Ovary (tissue), 3 donors: Measurements from ENCODE around the gene ZMIZ1.

Experiments used
- CTCF ChIP-seq, 3 donors: fragments of 450-650 bp in 2 of 3; fragments of 200-600 bp in 1 of 3; IDR thresholded peaks; one replicate each; pipeline versions ENCODE4 v1.5.1 to v1.8.0; 2016 to 2022; ENCODE audit warnings: antibody characterized with exemption in 3 of 3, mild to moderate bottlenecking in 1 of 3
- POLR2A ChIP-seq: fragments of 450-650 bp; IDR thresholded peaks from one replicate; pipeline ENCODE4 v1.6.1; 2017; ENCODE audit warnings: antibody characterized with exemption, mild to moderate bottlenecking, moderate library complexity
- donor health status: DM: no; HTN: no; CAD: no.

GRCh38 chr10:79286318-79286951 lies 217.7 kb downstream of the ZMIZ1 start:
- TF ChIP-seq CTCF (IDR thresholded peaks at IDR 0.05), result no peak
- no peak for TF ChIP-seq POLR2A
